Right lobe of liver (tissue), 4 donors: ENCODE measurements around the gene ATP4A.

ENCODE experiments used
- CTCF ChIP-seq, 4 donors: fragments of 200-600 bp in 3 of 4; fragments of 450-650 bp in 1 of 4; IDR thresholded peaks; one replicate each; pipeline versions ENCODE4 v1.5.1 to v1.8.0; 2016 to 2022; ENCODE audit warnings: antibody characterized with exemption in 4 of 4, mild to moderate bottlenecking in 2 of 4
- POLR2A ChIP-seq: fragments of 450-650 bp; IDR thresholded peaks from one replicate; pipeline ENCODE4 v1.6.1; 2017; ENCODE audit warnings: antibody characterized with exemption, mild to moderate bottlenecking
- donor health status: DM: no; HTN: no; CAD: no.
- donor health status: DM: no; HTN: no; CAD: no.
- donor health status: DM: no; HTN: yes; CAD: no.

- TF ChIP-seq CTCF (IDR thresholded peaks at IDR 0.05) (no peak), POLR2A (no peak)
These were observed 8.0 kb upstream of the ATP4A start for GRCh38 chr19:35571406-35571965.
